Pancreas (tissue), 10 donors: ENCODE results near the gene GPR157. TPM values are rescaled to one million over a fixed set of nuclear protein-coding genes. Genes with fewer than 3 reads are reported as not detected.

Source experiments
- ATAC-seq, 4 donors: fragments of 200-7000 bp; cut with Tn5 transposase; one replicate each; pipeline versions ENCODE4 v1.8.0 to v1.9.1; 2020; ENCODE audit warnings: mild to moderate bottlenecking in 4 of 4, moderate library complexity in 4 of 4
- DNase-seq, 6 donors: peaks; one replicate each; pipeline ENCODE4 v3.0.0-alpha.2; 2020
- FAIRE-seq: peaks from 2 replicates; lab custom pipeline; 2012; peaks lifted over from hg19 to GRCh38; lab: Jason Lieb, UNC
- H3K27ac ChIP-seq, 4 donors: fragments of 200-600 bp; sonication (generic); 1 replicate in 3 of 4; 2 replicates in 1 of 4; pipeline versions ENCODE4 v1.5.0 to v1.8.0; 2020
- H3K27me3 ChIP-seq, 4 donors: fragments of 200-600 bp; one replicate each; pipeline ENCODE4 v1.8.0; 2021
- H3K36me3 ChIP-seq, 3 donors: fragments of 200-600 bp; sonication (generic) in 1 of 3; one replicate each; pipeline versions ENCODE4 v1.5.0 to v1.8.0; 2020 to 2021
- H3K4me1 ChIP-seq, 3 donors: fragments of 200-600 bp; one replicate each; pipeline ENCODE4 v1.8.0; 2021
- H3K4me3 ChIP-seq, 4 donors: fragments of 200-600 bp; sonication (generic) in 2 of 4; one replicate each; pipeline versions ENCODE4 v1.5.0 to v1.8.0; 2020 to 2021
- H3K9me3 ChIP-seq, 4 donors: fragments of 200-600 bp; one replicate each; pipeline ENCODE4 v1.8.0; 2021
- WGBS, 2 donors: extraction: QIAGEN DNeasy Blood & Tissue Kit; methylation state at CpG; one replicate each; pipeline ENCODE4 v1.1.7; 2013; 5-methylcytosine and 5-hydroxymethylcytosine counted together
- intact Hi-C, 3 donors: fragments of 100-400 bp; cut with DNase I; formaldehyde crosslinking; loops; one replicate each; pipeline versions ENCODE4 v1.11.1 to v1.14.2; 2022
- polyA plus RNA-seq, 2 donors: library from polyadenylated mRNA; stranded (reverse); fragments of 200-250 nt; gene quantifications; one replicate each; pipeline ENCODE4 v1.2.3, GENCODE V29; 2013
- total RNA-seq, 6 donors: library from RNA; stranded (reverse); fragmentation: NEBNext Ultra II Directional in 4 of 6; extraction: Animal tissue kit (Norgen Biotek cat#: 25700) in 4 of 6; gene quantifications; one replicate each; pipeline versions ENCODE4 v1.2.1 to v1.2.4, GENCODE V29; 2021 to 2023
- TF ChIP-seq, protein P1 (sequence below), 4 donors: fragments of 200-600 bp; sonication (generic) in 3 of 4; IDR thresholded peaks; one replicate each; pipeline versions ENCODE4 v1.5.0 to v1.8.0; 2021; ENCODE audit warnings: antibody characterized with exemption in 4 of 4
- donor health status: healthy with polysubstance abuse.
- donor health status: DM: no; HTN: no; CAD: no; lungs with moderate emphysema.
- donor health status: DM: no; HTN: no; CAD: no.
- donor health status: control.
- donor health status: control.
- donor health status: Bipolar disorder and iron deficiency.
- donor health status: DM: yes; HTN: yes; CAD: no.
- donor health status: DM: no; HTN: no; CAD: no.
- donor health status: DM: no; HTN: no; CAD: no.
- donor health status: DM: yes; HTN: yes; CAD: no.

The GPR157 gene
- total and polyA plus RNA-seq, 8 donors = 2.1 to 6.2 (median 5.0) TPM

DNA sequence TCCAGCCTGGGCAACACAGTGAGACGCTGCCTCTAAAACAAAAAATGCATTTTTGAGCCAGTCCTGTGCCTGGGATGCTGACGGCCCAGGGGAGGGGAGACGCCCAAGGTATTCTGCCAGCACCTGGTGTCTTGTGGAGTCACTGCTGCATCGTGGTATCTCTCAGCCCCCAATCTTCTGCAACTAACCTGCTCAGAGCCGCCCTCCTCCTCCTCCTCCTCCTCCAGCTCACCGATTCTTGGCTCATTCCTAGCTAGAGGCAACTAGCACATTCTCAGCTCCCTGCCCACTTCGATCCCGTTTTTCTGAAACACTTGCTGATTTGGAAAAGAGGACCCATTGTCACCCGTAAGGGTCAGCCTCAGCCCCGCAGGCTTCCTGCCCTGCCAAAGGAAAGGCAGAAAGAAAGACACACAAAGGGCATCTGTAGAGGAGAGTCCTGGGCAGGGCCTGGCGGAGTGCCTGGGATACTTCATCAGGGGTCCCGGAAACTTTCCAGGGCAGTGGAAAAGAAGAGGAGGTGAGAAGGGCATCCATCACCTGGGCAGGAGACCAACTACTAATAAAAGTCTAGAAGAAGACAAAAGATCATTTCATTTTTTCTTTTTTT lies 20.7 kb downstream of the GPR157 start:
- intact Hi-C loops = loop anchor here in 1 of 3 donors (10.0 kb wide), 1 partner anchor 193 kb away; no protein-coding TSS in a partner anchor
- Histone ChIP-seq H3K27me3 (no peaks in the 10 kb centered on the region), H3K4me1 (no peaks in the 10 kb centered on the region), H3K4me3 (no peak overlapping the region), H3K9me3 (no peaks in the 10 kb centered on the region), H3K27ac (no peak overlapping the region), H3K36me3 (peaks cover 0 to 13% (median 0%) of the 10 kb centered on the region in 3 donors)
- TF ChIP-seq, protein P1, sequence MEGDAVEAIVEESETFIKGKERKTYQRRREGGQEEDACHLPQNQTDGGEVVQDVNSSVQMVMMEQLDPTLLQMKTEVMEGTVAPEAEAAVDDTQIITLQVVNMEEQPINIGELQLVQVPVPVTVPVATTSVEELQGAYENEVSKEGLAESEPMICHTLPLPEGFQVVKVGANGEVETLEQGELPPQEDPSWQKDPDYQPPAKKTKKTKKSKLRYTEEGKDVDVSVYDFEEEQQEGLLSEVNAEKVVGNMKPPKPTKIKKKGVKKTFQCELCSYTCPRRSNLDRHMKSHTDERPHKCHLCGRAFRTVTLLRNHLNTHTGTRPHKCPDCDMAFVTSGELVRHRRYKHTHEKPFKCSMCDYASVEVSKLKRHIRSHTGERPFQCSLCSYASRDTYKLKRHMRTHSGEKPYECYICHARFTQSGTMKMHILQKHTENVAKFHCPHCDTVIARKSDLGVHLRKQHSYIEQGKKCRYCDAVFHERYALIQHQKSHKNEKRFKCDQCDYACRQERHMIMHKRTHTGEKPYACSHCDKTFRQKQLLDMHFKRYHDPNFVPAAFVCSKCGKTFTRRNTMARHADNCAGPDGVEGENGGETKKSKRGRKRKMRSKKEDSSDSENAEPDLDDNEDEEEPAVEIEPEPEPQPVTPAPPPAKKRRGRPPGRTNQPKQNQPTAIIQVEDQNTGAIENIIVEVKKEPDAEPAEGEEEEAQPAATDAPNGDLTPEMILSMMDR (IDR thresholded peaks at IDR 0.05) = no peak
- no peak for FAIRE-seq
- 93 to 94% methylated on average over 12 of the region's 12 CpGs for WGBS, 2 donors
- no peak for ATAC-seq
- DNase-seq = no peak

DNA sequence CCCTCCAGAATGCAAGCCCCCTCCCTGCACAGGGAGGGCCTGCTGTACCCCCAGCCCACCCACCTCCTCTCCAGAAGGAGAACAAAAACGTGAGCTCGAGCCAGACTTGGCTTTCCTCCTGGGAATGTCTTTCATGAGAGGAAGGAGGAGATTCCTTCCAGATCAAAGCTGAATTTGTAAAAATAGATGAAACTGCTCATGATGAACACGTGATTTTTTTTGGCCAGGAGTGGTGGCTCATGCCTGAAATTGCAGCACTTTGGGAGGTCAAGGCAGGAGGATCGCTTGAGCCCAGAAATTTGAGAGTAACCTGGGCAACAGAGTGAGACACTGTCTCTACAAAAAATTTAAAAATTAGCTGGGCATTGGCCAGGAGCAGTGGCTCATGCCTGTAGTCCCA lies 21.8 kb downstream of the GPR157 start:
- WGBS, 2 donors = 74 to 76% methylated on average over 4 of the region's 4 CpGs
- no peak for DNase-seq
- ATAC-seq = no peak
- intact Hi-C loops = loop anchor here in 1 of 3 donors (10.0 kb wide), 1 partner anchor 192 kb away; no protein-coding TSS in a partner anchor
- no peaks in the 10 kb centered on the region for H3K4me1 ChIP-seq
- FAIRE-seq = no peak
- peaks cover 0 to 13% (median 0%) of the 10 kb centered on the region in 3 donors for H3K36me3 ChIP-seq
- no peaks in the 10 kb centered on the region for H3K27me3 ChIP-seq
- H3K4me3 ChIP-seq = no peak overlapping the region
- no peaks in the 10 kb centered on the region for H3K9me3 ChIP-seq
- H3K27ac ChIP-seq = no peak overlapping the region
- TF ChIP-seq, protein P1 (IDR thresholded peaks at IDR 0.05) = no peak

DNA sequence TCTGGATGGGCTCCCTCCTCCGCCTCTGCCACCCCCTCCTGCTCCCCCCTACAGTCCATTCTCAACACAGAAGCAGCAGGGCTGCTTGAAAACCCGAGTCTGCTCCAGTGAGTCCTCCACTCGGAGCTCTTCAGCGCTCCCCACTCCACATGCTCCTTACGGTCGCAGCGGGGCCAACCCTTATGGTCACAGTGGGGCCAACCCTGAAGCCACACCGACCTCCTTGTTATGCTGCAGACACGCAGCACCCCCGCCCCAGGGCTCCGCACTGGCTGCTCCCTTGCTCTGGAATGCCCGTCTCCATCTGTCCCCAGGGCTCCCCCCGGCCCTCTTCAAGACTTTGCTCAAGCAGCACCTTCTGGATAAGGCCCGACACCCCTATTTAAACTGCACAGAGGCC lies 22.6 kb downstream of the GPR157 start:
- intact Hi-C loops = loop anchor here in 1 of 3 donors (10.0 kb wide), 1 partner anchor 191 kb away; no protein-coding TSS in a partner anchor

DNA sequence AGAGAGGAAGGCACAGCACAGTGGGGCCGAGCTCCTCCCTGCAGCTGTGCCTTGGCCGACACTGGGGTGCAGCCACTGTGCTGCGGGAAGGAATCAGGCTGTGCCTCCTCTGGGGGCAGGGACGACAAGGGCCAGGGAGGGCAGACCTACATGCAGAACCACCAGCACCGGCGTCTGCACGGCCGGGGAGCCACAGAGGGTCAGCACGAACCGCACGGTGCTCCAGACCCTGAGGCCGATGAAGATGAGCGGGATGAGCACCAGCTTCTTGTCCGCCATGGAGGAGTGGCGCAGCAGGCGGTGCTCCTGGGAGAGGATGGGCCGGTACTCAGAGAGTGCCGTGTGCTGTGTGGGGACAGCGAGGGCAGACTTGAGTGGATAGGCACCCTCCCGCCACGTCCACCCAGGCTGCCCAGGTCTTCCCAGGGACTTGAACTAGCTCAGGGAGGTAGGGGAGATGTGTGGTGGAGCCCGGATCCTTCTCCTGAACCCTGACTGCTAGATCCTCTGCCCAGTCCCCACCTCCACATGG lies 23.5 kb downstream of the GPR157 start:
- ATAC-seq (no peak), FAIRE-seq (no peak), DNase-seq (no peak)
- peaks cover 0 to 13% (median 0%) of the 10 kb centered on the region in 3 donors for H3K36me3 ChIP-seq
- TF ChIP-seq, protein P1 (IDR thresholded peaks at IDR 0.05) = no peak
- no peak overlapping the region for H3K4me3 ChIP-seq
- WGBS, 2 donors = 90 to 94% methylated on average over 22 of the region's 22 CpGs
- H3K9me3 ChIP-seq = no peaks in the 10 kb centered on the region
- no peaks in the 10 kb centered on the region for H3K27me3 ChIP-seq
- no peaks in the 10 kb centered on the region for H3K4me1 ChIP-seq
- intact Hi-C loops = loop anchor here in 1 of 3 donors (10.0 kb wide), 1 partner anchor 191 kb away; no protein-coding TSS in a partner anchor
- no peak overlapping the region for H3K27ac ChIP-seq

More for the DNA sequence above, 22.6 kb downstream of the GPR157 start:
- TF ChIP-seq, protein P1 (IDR thresholded peaks at IDR 0.05) = no peak
- Histone ChIP-seq H3K9me3 (no peaks in the 10 kb centered on the region), H3K4me1 (no peaks in the 10 kb centered on the region), H3K4me3 (no peak overlapping the region), H3K27me3 (no peaks in the 10 kb centered on the region), H3K27ac (no peak overlapping the region), H3K36me3 (peaks cover 0 to 13% (median 0%) of the 10 kb centered on the region in 3 donors)
- WGBS, 2 donors = 92% methylated on average over 14 of the region's 14 CpGs
- ATAC-seq (no peak), FAIRE-seq (no peak), DNase-seq (no peak)
